Calu3 (cell line): ENCODE results near the gene BBS7. TPM values are rescaled to one million over a fixed set of nuclear protein-coding genes. Genes with fewer than 3 reads are reported as not detected.

ENCODE experiments used
- BruUV-seq: library from RNA; stranded (reverse); fragments of 400-500 nt; replicated peaks from 2 replicates; lab custom pipeline; 2021; lab: Mats Ljungman, UMichigan
- CTCF ChIA-PET: fragments of 300-600 bp; sonication (Branson Sonifier 250); formaldehyde crosslinking; loops from one replicate; lab custom pipeline; 2022; ENCODE audit warnings: antibody characterized with exemption; lab: Charles Lee
- DNase-seq: peaks from one replicate; pipeline ENCODE4 v3.0.0; 2022
- H3K27ac Mint-ChIP-seq: one replicate; pipeline ENCODE4 v1.8.0; 2022; ENCODE audit warnings: mixed read lengths; ENCODE audit not compliant: unreplicated experiment
- H3K27me3 Mint-ChIP-seq: one replicate; pipeline ENCODE4 v1.8.0; 2022; ENCODE audit warnings: mixed read lengths; ENCODE audit not compliant: unreplicated experiment
- H3K36me3 Mint-ChIP-seq: one replicate; pipeline ENCODE4 v1.8.0; 2022; ENCODE audit warnings: mild to moderate bottlenecking, moderate library complexity, mixed read lengths; ENCODE audit not compliant: insufficient read depth, unreplicated experiment
- H3K4me1 Mint-ChIP-seq: one replicate; pipeline ENCODE4 v1.8.0; 2022; ENCODE audit warnings: mild to moderate bottlenecking, low read depth, mixed read lengths; ENCODE audit not compliant: unreplicated experiment
- H3K4me3 Mint-ChIP-seq: one replicate; pipeline ENCODE4 v1.8.0; 2022; ENCODE audit warnings: mild to moderate bottlenecking, low read depth, moderate library complexity, mixed read lengths; ENCODE audit not compliant: unreplicated experiment
- H3K9me3 Mint-ChIP-seq: one replicate; pipeline ENCODE4 v1.8.0; 2022; ENCODE audit warnings: low read depth, mixed read lengths; ENCODE audit not compliant: unreplicated experiment
- CTCF ChIP-seq: fragments of 200-600 bp; IDR thresholded peaks from one replicate; pipeline ENCODE4 v1.8.0; 2022; ENCODE audit warnings: antibody characterized with exemption; ENCODE audit not compliant: unreplicated experiment
- intact Hi-C: fragments of 100-400 bp; cut with micrococcal nuclease; formaldehyde crosslinking; loops from one replicate; pipeline ENCODE4 v1.10.0; 2022; ENCODE audit not compliant: unreplicated experiment
- total RNA-seq: library from RNA; stranded (reverse); gene quantifications from 2 replicates; pipeline ENCODE4 v1.2.3, GENCODE V29; 2022

The BBS7 gene
- total RNA-seq, 1 experiment from 2014 or later = 11.7 TPM

GRCh38 chr4:121881158-121881557, 10.9 kb upstream of the BBS7 start:
- H3K4me3 Mint-ChIP-seq = no peak overlapping the region
- CTCF ChIA-PET = no interaction called here
- no peaks in the 10 kb centered on the region for H3K9me3 Mint-ChIP-seq
- no peaks in the 10 kb centered on the region for H3K4me1 Mint-ChIP-seq
- H3K27ac Mint-ChIP-seq = no peak overlapping the region
- intact Hi-C loops = no loop called here
- H3K27me3 Mint-ChIP-seq = no peaks in the 10 kb centered on the region
- H3K36me3 Mint-ChIP-seq = no peaks in the 10 kb centered on the region
- BruUV-seq = no TSS peak
- no peak for TF ChIP-seq CTCF
- DNase-seq = no peak

- H3K36me3 Mint-ChIP-seq = no peaks in the 10 kb centered on the region
- CTCF ChIA-PET = no interaction called here
- intact Hi-C loops = no loop called here
- H3K4me3 Mint-ChIP-seq = no peak overlapping the region
- no peak for TF ChIP-seq CTCF
- no peaks in the 10 kb centered on the region for H3K4me1 Mint-ChIP-seq
- no peak overlapping the region for H3K27ac Mint-ChIP-seq
- BruUV-seq = no TSS peak
- no peaks in the 10 kb centered on the region for H3K9me3 Mint-ChIP-seq
- H3K27me3 Mint-ChIP-seq = no peaks in the 10 kb centered on the region
- DNase-seq = no peak
Measured at GRCh38 chr4:121879135-121879534, 8.9 kb upstream of the BBS7 start.

- DNase-seq = no peak
- CTCF ChIA-PET = interaction anchor here (0.6 kb wide), 1 partner anchor 365 kb away, joined by 3 read pairs; no protein-coding TSS in a partner anchor
- intact Hi-C loops = no loop called here
- Mint-ChIP-seq H3K27me3 (no peaks in the 10 kb centered on the region), H3K9me3 (no peaks in the 10 kb centered on the region), H3K4me1 (no peaks in the 10 kb centered on the region), H3K4me3 (no peak overlapping the region), H3K36me3 (no peaks in the 10 kb centered on the region), H3K27ac (no peak overlapping the region)
- BruUV-seq = no TSS peak
- no peak for TF ChIP-seq CTCF
Measured at GRCh38 chr4:121877041-121877773, 6.9 kb upstream of the BBS7 start.

GRCh38 chr4:121876070-121876469, 5.8 kb upstream of the BBS7 start:
- DNase-seq = no peak
- no peaks in the 10 kb centered on the region for H3K36me3 Mint-ChIP-seq
- no peak for TF ChIP-seq CTCF

More at GRCh38 chr4:121876070-121876469, 5.8 kb upstream of the BBS7 start:
- no peaks in the 10 kb centered on the region for H3K27me3 Mint-ChIP-seq
- no peaks in the 10 kb centered on the region for H3K9me3 Mint-ChIP-seq
- no peak overlapping the region for H3K27ac Mint-ChIP-seq
- BruUV-seq = no TSS peak
- no peak overlapping the region for H3K4me3 Mint-ChIP-seq
- CTCF ChIA-PET = no interaction called here
- intact Hi-C loops = no loop called here
- H3K4me1 Mint-ChIP-seq = no peaks in the 10 kb centered on the region
